ENCODE results near the gene PPP2R3B.
"Not testable (repeated sequence)": the region's sequence is repeated elsewhere in the genome, so short reads cannot be mapped to it uniquely, and the experiment has no call there.

PPP2R3B gene

DNA sequence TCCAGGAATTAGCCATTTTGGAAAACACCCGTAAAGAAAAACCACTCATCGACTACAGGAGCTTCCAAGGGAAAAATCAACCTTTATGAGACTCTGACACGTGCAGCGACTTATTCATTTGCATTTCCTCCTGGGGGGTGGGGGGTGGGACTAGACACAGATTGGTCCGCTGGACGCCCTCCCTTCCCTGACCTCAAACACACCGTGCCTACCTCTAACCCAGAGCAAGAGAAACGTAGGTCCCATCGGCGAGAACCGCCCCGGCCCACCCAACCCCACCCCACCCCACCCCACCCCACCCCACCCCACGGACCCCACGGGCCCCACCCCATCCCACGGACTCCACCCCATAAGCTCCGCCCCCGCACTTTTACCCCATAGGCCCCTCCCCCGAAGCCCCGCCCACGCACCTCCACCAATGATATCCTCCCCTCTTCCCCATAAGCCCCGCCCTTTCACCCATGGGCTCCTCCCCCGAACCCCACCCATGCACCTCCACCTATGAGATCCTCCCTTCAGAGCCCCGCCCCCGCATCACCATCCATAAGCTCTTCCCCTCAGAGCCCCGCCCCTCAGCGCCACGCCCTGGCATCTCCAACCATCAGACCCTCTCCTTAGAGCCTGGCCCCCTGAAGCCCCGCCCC is 69.2 kb downstream of the PPP2R3B start:
- no peak for DNase-seq

GRCh38 chrX:316351-317325 is 70.1 kb downstream of the PPP2R3B start:
- no peak for DNase-seq

DNA sequence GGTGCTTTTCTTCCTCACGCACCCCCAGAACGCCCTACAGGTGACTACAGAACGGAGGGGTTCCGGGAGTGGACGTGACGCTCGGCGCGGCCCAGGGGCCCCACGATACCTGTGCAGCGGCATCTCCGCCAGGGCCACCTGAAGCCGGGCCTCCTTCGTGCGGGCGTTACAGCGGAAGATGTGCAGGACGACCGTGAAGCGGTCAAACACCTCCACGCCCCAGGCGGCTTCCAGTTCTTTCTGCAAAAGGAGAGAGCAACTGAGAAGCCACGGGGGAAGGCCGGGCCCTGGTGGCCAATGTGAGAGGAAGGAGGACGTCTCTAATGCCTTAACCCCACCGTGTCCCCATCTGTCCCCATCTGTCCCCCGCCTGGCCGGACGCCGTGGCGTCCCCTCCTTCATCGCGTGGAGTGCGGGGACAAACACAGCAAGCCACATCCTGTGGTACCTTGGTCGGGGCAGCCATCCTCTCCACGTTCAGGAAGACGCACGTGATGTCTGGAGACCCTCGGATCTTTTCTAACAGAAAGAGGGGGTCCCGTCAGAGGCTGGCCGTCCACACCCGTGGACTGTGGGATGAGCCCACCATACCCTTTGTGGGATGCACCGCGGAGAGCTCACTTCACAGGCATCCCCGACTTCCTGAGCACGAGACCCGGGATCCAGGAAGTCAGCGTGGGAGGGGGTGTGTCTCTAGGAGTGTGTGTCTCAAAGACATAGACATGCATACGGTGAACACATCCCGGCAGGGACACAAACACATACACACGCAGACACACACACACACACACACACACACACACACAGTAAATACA is 71.7 kb downstream of the PPP2R3B start:
- no peak for DNase-seq

DNA sequence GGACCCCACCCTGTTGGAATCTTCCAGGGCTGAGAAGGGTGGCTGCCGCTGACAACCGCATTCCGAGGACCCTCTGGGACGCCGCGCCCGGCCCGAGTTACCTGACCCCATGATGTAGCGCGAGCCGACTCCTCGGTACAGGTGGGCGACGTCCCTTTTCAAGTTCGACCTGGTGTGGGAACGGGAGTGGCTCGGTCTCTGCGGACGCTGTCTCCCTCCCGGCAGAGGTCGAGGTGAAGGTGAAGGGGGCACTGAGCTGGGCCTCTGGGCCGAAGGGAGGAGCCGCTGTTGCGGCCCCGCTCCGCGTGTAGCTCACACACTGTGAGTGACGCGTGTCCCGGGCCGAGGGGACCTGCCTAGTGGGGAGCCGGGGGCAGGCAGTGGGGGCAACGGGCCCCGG is 72.7 kb downstream of the PPP2R3B start:
- DNase-seq: no peak

DNA sequence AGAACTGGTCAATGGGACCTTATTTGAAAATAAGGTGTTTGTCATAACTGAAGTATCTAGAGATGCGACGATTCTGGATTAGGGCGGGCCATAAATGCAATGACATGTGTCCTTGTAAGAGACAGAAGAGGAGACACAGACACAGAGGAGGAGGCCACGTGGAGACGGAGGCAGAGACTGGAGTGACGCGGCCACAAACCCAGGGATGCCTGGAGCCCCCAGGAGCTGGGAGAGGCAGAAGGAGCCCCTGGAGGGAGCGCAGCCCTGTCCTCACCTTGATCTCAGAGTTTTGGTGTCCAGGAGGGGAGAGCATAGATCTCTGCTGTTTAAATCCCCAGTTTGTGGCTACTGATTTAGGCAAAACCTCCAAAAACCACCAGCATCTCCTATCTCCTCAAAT is 73.2 kb downstream of the PPP2R3B start:
- no peak for DNase-seq

DNA sequence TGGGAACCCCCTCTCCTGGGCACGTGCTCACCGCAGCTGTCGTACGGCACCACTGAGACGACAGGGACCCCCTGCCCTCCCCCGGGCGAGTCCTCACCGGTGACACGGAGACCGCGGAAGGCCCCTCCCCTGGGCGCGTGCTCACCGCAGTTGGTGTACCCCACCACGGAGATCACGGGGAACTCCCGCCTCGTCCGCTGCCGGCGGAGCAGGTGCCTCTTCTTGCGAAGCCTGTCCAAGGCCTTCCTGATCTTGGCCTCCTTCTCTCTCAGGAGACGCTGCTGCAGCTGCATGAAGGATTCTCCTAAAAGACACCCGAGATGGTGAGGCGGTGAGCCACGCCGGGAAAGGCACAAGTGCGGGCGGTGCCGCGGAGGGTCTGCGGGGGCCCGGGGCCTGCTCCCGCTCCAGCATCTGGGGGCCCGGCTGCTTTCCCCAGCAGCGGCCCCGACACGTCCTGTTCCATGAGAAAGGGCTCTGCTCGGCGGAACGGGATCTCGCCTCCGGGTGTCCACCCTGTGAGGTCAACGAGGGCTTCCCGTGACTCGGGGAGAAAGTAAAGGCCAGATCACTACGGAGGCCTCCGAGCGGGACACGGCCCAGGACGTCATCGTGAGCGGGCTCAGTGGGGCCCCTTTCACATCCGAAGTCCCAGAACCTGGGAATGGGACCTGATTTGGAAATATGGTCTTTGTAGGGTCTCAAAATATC is 73.9 kb downstream of the PPP2R3B start:
- no peak for DNase-seq

GRCh38 chrX:311156-312129 is 75.3 kb downstream of the PPP2R3B start:
- DNase-seq: no peak

DNA sequence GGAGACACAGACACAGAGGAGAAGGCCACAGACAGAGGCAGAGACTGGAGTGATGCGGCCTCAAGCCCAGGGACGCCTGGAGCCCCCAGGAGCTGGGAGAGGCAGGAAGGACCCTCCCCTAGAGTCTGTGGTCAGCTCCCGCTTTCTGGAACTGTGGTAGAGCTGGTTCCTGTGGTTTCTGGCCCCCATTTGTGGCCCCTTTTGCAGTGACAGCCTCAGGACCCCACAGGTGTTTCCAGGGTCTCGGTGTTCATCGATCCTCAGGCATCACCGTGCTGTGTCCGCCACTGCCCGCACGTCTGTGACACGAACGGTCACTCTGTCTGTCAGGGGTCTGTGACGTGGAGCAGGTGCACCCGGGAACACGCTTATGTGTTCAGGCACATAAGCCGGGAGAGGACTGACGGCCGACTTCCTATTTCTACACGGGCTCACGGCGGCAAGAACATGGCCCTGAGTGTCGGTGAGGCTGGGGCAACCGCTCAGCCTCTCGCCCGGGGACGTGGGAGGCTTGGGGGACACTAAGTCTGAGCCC is 76.0 kb downstream of the PPP2R3B start:
- no peak for DNase-seq

GRCh38 chrX:308821-309520 is 77.7 kb downstream of the PPP2R3B start:
- no peak for DNase-seq

GRCh38 chrX:307261-308111 is 79.2 kb downstream of the PPP2R3B start:
- DNase-seq: no peak

- DNase-seq: not testable (repeated sequence)
Observed at GRCh38 chrX:306614-307251, 80.0 kb downstream of the PPP2R3B start.

GRCh38 chrX:305781-306613 is 80.7 kb downstream of the PPP2R3B start:
- DNase-seq: not testable (repeated sequence)

DNA sequence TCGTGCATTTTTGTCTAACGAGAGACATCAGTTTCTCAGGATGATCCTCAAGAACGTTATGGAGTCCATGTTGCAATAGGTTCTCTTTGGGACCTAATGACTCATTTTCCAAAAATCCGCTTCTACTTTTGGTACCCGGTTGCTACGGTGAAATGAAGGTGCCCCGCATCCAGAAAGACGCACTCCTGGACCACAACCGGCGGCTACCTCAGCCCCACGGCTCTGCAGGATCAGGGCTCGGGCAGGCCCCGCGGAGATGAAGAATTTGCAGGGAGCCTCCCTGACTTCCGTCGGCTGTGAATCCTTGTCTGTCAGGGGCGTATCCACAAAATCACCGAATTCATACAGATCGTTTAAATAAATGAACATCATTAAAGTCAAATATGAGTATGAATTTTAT is 83.7 kb downstream of the PPP2R3B start:
- no peak for DNase-seq

- DNase-seq: no peak
Observed at GRCh38 chrX:300334-300733, 86.4 kb downstream of the PPP2R3B start.

- no peak for DNase-seq
Observed at GRCh38 chrX:298993-299392, 87.7 kb downstream of the PPP2R3B start.

- no peak for DNase-seq
Observed at GRCh38 chrX:295136-295535, 91.6 kb downstream of the PPP2R3B start.

- DNase-seq: no peak
Observed at GRCh38 chrX:292900-293897, 93.5 kb downstream of the PPP2R3B start.

Measured in SHP77 treated with DMSO at 0.1 percent for 48 hours (cell line).